Endothelial cell of umbilical vein (primary cell): ENCODE measurements around the gene GCNT2. TPM values are rescaled to one million over a fixed set of nuclear protein-coding genes. Genes with fewer than 3 reads are reported as not detected.

Experiments
- BruUV-seq: library from RNA; stranded (reverse); fragments of 400-500 nt; replicated peaks from 2 replicates; lab custom pipeline; 2021; lab: Mats Ljungman, UMichigan
- CTCF ChIA-PET: fragments of 300-600, 350-600 bp; sonication (Branson Sonifier 250); formaldehyde crosslinking; loops from one replicate; lab custom pipeline; 2021; ENCODE audit warnings: antibody characterized with exemption, inconsistent platforms; lab: Charles Lee
- POLR2A ChIA-PET: fragments of 300-600, 350-600 bp; sonication (Branson Sonifier 250); formaldehyde crosslinking; loops from one replicate; lab custom pipeline; 2021; ENCODE audit warnings: antibody characterized with exemption, inconsistent platforms; lab: Charles Lee
- DNase-seq: peaks from one replicate; pipeline ENCODE4 v3.0.0-alpha.2; 2011; ENCODE audit warnings: low read depth, low spot score
- FAIRE-seq: peaks from 2 replicates; lab custom pipeline; 2011; peaks lifted over from hg19 to GRCh38; lab: Jason Lieb, UNC
- H2AFZ ChIP-seq: 2 replicates; pipeline ENCODE4 v1.6.0; 2012; ENCODE audit warnings: low read depth, low read length, control low read depth, inconsistent platforms
- H3K27ac ChIP-seq: 2 replicates; pipeline ENCODE4 v1.5.1; 2011; ENCODE audit warnings: low read depth, mild to moderate bottlenecking, control low read depth, low read length, moderate library complexity; ENCODE audit not compliant: insufficient read depth
- H3K27me3 ChIP-seq, 2 experiments: 2 replicates each; pipeline versions ENCODE4 v1.6.0 to v1.6.1; 2011; ENCODE audit warnings: low read length in 2 of 2, mixed read lengths in 1 of 2; ENCODE audit not compliant: control insufficient read depth in 2 of 2, insufficient read depth in 2 of 2
- H3K36me3 ChIP-seq, 2 experiments: 2 replicates in 1 of 2; 3 replicates in 1 of 2; pipeline ENCODE4 v1.5.1; 2011; ENCODE audit warnings: low read length in 2 of 2, mild to moderate bottlenecking in 1 of 2, moderate library complexity in 1 of 2; ENCODE audit not compliant: control insufficient read depth in 2 of 2, insufficient read depth in 2 of 2; ENCODE audit errors: extremely low read depth in 1 of 2
- H3K4me1 ChIP-seq: 3 replicates; pipeline ENCODE4 v1.5.1; 2011; ENCODE audit warnings: mild to moderate bottlenecking, low read length; ENCODE audit not compliant: control insufficient read depth, insufficient read depth; ENCODE audit errors: extremely low read depth
- H3K4me2 ChIP-seq: 2 replicates; pipeline ENCODE4 v1.6.1; 2011; ENCODE audit warnings: low read length, control low read depth, mixed read lengths; ENCODE audit not compliant: insufficient read depth
- H3K4me3 ChIP-seq, 3 experiments: fragments of 200-600 bp in 1 of 3; sonication (generic), shearing (Covaris generic) in 1 of 3; replicated peaks in 1 of 3; 2 replicates each; pipeline ENCODE4 v1.5.1; 2011 to 2016; ENCODE audit warnings: control low read depth in 3 of 3, low read length in 3 of 3, mild to moderate bottlenecking in 2 of 3, inconsistent platforms in 1 of 3, low read depth in 1 of 3, moderate library complexity in 1 of 3; ENCODE audit not compliant: insufficient read depth in 1 of 3
- H3K79me2 ChIP-seq: 2 replicates; pipeline ENCODE4 v1.6.0; 2012; ENCODE audit warnings: low read length, inconsistent platforms; ENCODE audit not compliant: control insufficient read depth, insufficient read depth
- H3K9ac ChIP-seq: replicated peaks from 2 replicates; pipeline ENCODE3; 2011; ENCODE audit warnings: low read length, control low read depth; ENCODE audit not compliant: insufficient read depth; ENCODE audit errors: extremely low read depth
- H3K9me1 ChIP-seq: replicated peaks from 3 replicates; pipeline ENCODE4 v1.6.0; 2011; ENCODE audit warnings: mild to moderate bottlenecking, low read length; ENCODE audit not compliant: control insufficient read depth, insufficient read depth; ENCODE audit errors: extremely low read depth
- H3K9me3 ChIP-seq: replicated peaks from 2 replicates; pipeline ENCODE4 v1.5.1; 2012; ENCODE audit warnings: low read length, inconsistent platforms; ENCODE audit not compliant: control insufficient read depth, insufficient read depth
- H4K20me1 ChIP-seq: replicated peaks from 2 replicates; pipeline ENCODE3; 2011; ENCODE audit warnings: mild to moderate bottlenecking, low read length; ENCODE audit not compliant: control insufficient read depth, insufficient read depth; ENCODE audit errors: extremely low read depth
- CTCF ChIP-seq, 2 donors: IDR thresholded peaks; 1 replicate in 1 of 2; 2 replicates in 1 of 2; pipeline ENCODE4 v1.5.1; 2011; ENCODE audit warnings: low read length in 2 of 2, mild to moderate bottlenecking in 2 of 2, moderate library complexity in 2 of 2, control low read depth in 1 of 2, inconsistent platforms in 1 of 2, low read depth in 1 of 2; ENCODE audit not compliant: insufficient read depth in 1 of 2; ENCODE audit errors: extremely low read depth in 1 of 2
- EZH2 ChIP-seq: IDR thresholded peaks from 2 replicates; pipeline ENCODE4 v1.6.1; 2012; ENCODE audit warnings: borderline replicate concordance, low read depth, mild to moderate bottlenecking, moderate library complexity, low read length, inconsistent platforms; ENCODE audit not compliant: severe bottlenecking
- FOS ChIP-seq: IDR thresholded peaks from 2 replicates; pipeline ENCODE4 v1.6.1; 2011; ENCODE audit warnings: mild to moderate bottlenecking, low read length, moderate library complexity, borderline replicate concordance; ENCODE audit not compliant: insufficient read depth
- GATA2 ChIP-seq: IDR thresholded peaks from 2 replicates; pipeline ENCODE4 v1.7.0; 2011; ENCODE audit warnings: low read depth, mild to moderate bottlenecking, moderate library complexity, mixed read lengths, low read length; ENCODE audit not compliant: insufficient read length, insufficient read depth
- JUN ChIP-seq: IDR thresholded peaks from 2 replicates; pipeline ENCODE4 v1.6.1; 2011; ENCODE audit warnings: borderline replicate concordance, low read depth; ENCODE audit not compliant: insufficient read length, insufficient read depth
- MAX ChIP-seq: IDR thresholded peaks from 2 replicates; pipeline ENCODE4 v1.6.1; 2011; ENCODE audit not compliant: insufficient read depth, insufficient read length
- MYC ChIP-seq: IDR thresholded peaks from one replicate; pipeline ENCODE4 v1.6.1; 2011; ENCODE audit warnings: mild to moderate bottlenecking, low read depth, low read length
- POLR2A ChIP-seq: IDR thresholded peaks from 2 replicates; pipeline ENCODE4 v1.6.1; 2012; ENCODE audit warnings: low read depth, mild to moderate bottlenecking, control low read depth, low read length
- POLR2AphosphoS5 ChIP-seq: IDR thresholded peaks from 2 replicates; pipeline ENCODE4 v1.6.1; 2012; ENCODE audit warnings: low read depth, mild to moderate bottlenecking, control low read depth, low read length, moderate library complexity; ENCODE audit not compliant: insufficient read depth
- dilution Hi-C: fragments of 300-500 bp; cut with MboI; formaldehyde crosslinking; loops from one replicate; pipeline ENCODE4 v1.15.0; 2019; ENCODE audit warnings: low sequenced_read_pairs; ENCODE audit not compliant: extremely low pct_ligation_motif_present
- intact Hi-C: fragments of 100-400 bp; cut with micrococcal nuclease; formaldehyde crosslinking; loops from one replicate; pipeline ENCODE4 v1.10.0; 2022
- polyA plus RNA-seq, 4 experiments: library from polyadenylated mRNA; depleted of rRNA in 3 of 4; stranded (reverse) in 3 of 4; unstranded in 1 of 4; fragments of >200 nt; gene quantifications; 2 replicates each; pipeline versions ENCODE4 v1.2.1 to v1.2.3, GENCODE V29; 2011 to 2012; ENCODE audit warnings: missing spikeins in 1 of 4
- total RNA-seq: library from RNA; stranded (reverse); gene quantifications from 2 replicates; pipeline ENCODE4 v1.2.3, GENCODE V29; 2021

Gene GCNT2
- total and polyA plus RNA-seq, 2 donors (not counting 3 experiments of a cell fraction or from before 2014, with no cell fraction given), result 3.8 to 10.9 TPM

- no peaks in the 10 kb centered on the region for H3K9me3 ChIP-seq
- CTCF ChIA-PET, result no interaction called here
- H4K20me1 ChIP-seq, result no peaks in the 10 kb centered on the region
- H3K4me3 ChIP-seq, result no peak overlapping the region
- dilution Hi-C loops, result no loop called here
- POLR2A ChIA-PET, result no interaction called here
- no peaks in the 10 kb centered on the region for H3K4me1 ChIP-seq
- intact Hi-C loops, result no loop called here
- no peak for DNase-seq
- no peaks in the 10 kb centered on the region for H3K27me3 ChIP-seq
- H3K4me2 ChIP-seq, result no peak overlapping the region
- H3K79me2 ChIP-seq, result no peaks in the 10 kb centered on the region
- no TSS peak for BruUV-seq
- no peak overlapping the region for H3K9ac ChIP-seq
- TF ChIP-seq POLR2AphosphoS5 (no peak), EZH2 (no peak), MAX (no peak), FOS (no peak), JUN (no peak), MYC (no peak), POLR2A (no peak), GATA2 (no peak), CTCF (IDR thresholded peaks at IDR 0.05; ENCODE audit: extremely low read depth in 1 of 2, insufficient read depth in 1 of 2, low read depth in 1 of 2, low read length in 2 of 2) (no peak)
- H3K27ac ChIP-seq, result no peak overlapping the region
- no peak for FAIRE-seq
- H3K36me3 ChIP-seq, result no peaks in the 10 kb centered on the region
- H2AFZ ChIP-seq, result no peak overlapping the region
- no peaks in the 10 kb centered on the region for H3K9me1 ChIP-seq
Measured at GRCh38 chr6:10662207-10662606, 141.1 kb downstream of the GCNT2 start.
